WI38 (cell line): ENCODE results near the gene COX4I1.

Source experiments
- H3K4me3 ChIP-seq: 2 replicates; pipeline ENCODE4 v1.5.1; 2011; ENCODE audit warnings: low read depth, mild to moderate bottlenecking, control low read depth, low read length
- TF ChIP-seq, protein P1 (sequence below): IDR thresholded peaks from 2 replicates; pipeline ENCODE4 v1.5.1; 2012; ENCODE audit warnings: low read depth, mild to moderate bottlenecking, control low read depth, low read length

Gene COX4I1

DNA sequence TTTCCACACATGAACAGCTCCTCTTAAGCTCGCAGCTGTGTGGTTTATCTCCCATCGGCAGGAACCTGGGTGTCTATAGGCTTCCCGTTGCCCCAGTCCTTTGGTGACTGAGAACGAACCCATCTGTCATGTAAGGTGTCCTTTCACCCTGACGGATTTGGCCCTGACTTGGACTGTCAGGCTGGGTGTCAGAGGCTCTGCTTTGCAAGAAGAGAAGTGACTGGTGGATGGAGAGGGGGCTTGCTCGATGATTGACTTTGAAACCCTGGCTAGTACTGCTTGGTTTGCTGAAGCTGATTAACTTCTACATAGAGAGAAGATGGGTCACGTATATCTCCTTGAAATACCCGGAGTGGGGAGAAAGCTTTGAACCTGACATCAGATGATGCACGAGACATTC lies 42.9 kb downstream of the COX4I1 start:
- no peak overlapping the region for H3K4me3 ChIP-seq
- TF ChIP-seq, protein P1, sequence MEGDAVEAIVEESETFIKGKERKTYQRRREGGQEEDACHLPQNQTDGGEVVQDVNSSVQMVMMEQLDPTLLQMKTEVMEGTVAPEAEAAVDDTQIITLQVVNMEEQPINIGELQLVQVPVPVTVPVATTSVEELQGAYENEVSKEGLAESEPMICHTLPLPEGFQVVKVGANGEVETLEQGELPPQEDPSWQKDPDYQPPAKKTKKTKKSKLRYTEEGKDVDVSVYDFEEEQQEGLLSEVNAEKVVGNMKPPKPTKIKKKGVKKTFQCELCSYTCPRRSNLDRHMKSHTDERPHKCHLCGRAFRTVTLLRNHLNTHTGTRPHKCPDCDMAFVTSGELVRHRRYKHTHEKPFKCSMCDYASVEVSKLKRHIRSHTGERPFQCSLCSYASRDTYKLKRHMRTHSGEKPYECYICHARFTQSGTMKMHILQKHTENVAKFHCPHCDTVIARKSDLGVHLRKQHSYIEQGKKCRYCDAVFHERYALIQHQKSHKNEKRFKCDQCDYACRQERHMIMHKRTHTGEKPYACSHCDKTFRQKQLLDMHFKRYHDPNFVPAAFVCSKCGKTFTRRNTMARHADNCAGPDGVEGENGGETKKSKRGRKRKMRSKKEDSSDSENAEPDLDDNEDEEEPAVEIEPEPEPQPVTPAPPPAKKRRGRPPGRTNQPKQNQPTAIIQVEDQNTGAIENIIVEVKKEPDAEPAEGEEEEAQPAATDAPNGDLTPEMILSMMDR = no peak

- TF ChIP-seq, protein P1 = no peak
- no peak overlapping the region for H3K4me3 ChIP-seq
Measured at GRCh38 chr16:85842848-85843247, 43.4 kb downstream of the COX4I1 start.

- TF ChIP-seq, protein P1 = no peak
- no peak overlapping the region for H3K4me3 ChIP-seq
Measured at GRCh38 chr16:85843471-85844168, 44.1 kb downstream of the COX4I1 start.

GRCh38 chr16:85844169-85844481 lies 44.6 kb downstream of the COX4I1 start:
- TF ChIP-seq, protein P1 = no peak
- no peak overlapping the region for H3K4me3 ChIP-seq

GRCh38 chr16:85844786-85845185 lies 45.3 kb downstream of the COX4I1 start:
- TF ChIP-seq, protein P1 = no peak
- no peak overlapping the region for H3K4me3 ChIP-seq

- no peak overlapping the region for H3K4me3 ChIP-seq
- TF ChIP-seq, protein P1 = no peak
Measured at GRCh38 chr16:85845266-85845665, 45.8 kb downstream of the COX4I1 start.

DNA sequence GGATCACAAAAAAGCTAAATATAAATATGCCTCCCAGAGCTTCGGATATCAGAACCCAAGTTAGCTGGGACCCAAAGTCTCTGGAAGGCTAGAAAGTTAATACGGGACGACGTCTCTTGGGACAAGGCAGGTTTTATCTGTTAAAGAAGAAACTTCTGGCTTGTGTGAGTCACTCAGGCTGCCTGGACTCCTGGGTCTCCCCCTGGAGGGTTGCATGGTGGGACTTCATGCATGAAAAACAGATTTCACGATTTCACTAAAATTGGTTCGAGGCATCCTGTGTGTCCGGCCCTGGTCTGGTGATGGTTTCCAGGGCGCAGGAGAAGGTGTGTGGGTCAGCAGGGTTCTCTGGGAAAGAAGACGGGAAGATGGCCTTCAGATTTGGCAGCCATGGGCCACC lies 47.0 kb downstream of the COX4I1 start:
- H3K4me3 ChIP-seq = no peak overlapping the region
- TF ChIP-seq, protein P1 = no peak
